Ovary (tissue), 9 donors: Measurements from ENCODE around the gene CAPN8. TPM values are rescaled to one million over a fixed set of nuclear protein-coding genes. Genes with fewer than 3 reads are reported as not detected.

Experiments
- DNase-seq, 5 donors: peaks; one replicate each; pipeline ENCODE4 v3.0.0-alpha.2; 2019 to 2020
- H3K27ac ChIP-seq, 2 donors: fragments of 200-600 bp; one replicate each; pipeline versions ENCODE4 v1.5.1 to v1.8.0; 2019 to 2022
- H3K27me3 ChIP-seq: fragments of 200-600 bp; one replicate; pipeline ENCODE4 v1.8.0; 2022
- H3K36me3 ChIP-seq: fragments of 200-600 bp; sonication (generic); one replicate; pipeline ENCODE4 v1.5.1; 2019
- H3K4me1 ChIP-seq: one replicate; pipeline ENCODE4 v1.8.1; 2013; ENCODE audit warnings: mild to moderate bottlenecking, moderate library complexity; ENCODE audit not compliant: insufficient read depth
- H3K4me3 ChIP-seq: fragments of 200-600 bp; sonication (generic); one replicate; pipeline ENCODE4 v1.5.1; 2017
- H3K9me3 ChIP-seq, 2 donors: fragments of 200-600 bp in 1 of 2; sonication (generic) in 1 of 2; one replicate each; pipeline versions ENCODE4 v1.5.1 to v1.8.1; 2013 to 2019; ENCODE audit warnings: mild to moderate bottlenecking in 1 of 2, moderate library complexity in 1 of 2
- CTCF ChIP-seq, 3 donors: fragments of 450-650 bp in 2 of 3; fragments of 200-600 bp in 1 of 3; IDR thresholded peaks; one replicate each; pipeline versions ENCODE4 v1.5.1 to v1.8.0; 2016 to 2022; ENCODE audit warnings: antibody characterized with exemption in 3 of 3, mild to moderate bottlenecking in 1 of 3
- EP300 ChIP-seq: sonication (generic); formaldehyde crosslinking; IDR thresholded peaks from one replicate; pipeline ENCODE4 v1.6.1; 2017; ENCODE audit warnings: antibody characterized with exemption
- POLR2A ChIP-seq: fragments of 450-650 bp; IDR thresholded peaks from one replicate; pipeline ENCODE4 v1.6.1; 2017; ENCODE audit warnings: antibody characterized with exemption, mild to moderate bottlenecking, moderate library complexity
- WGBS, 3 donors: extraction: QIAGEN DNeasy Blood & Tissue Kit in 1 of 3; methylation state at CpG; one replicate each; pipeline versions ENCODE4 v1.1.5 to v1.1.7; 2013 to 2017; 5-methylcytosine and 5-hydroxymethylcytosine counted together
- intact Hi-C, 4 donors: fragments of 100-400 bp; cut with DNase I; formaldehyde crosslinking; loops; one replicate each; pipeline versions ENCODE4 v1.11.0 to v1.15.1; 2022 to 2023
- polyA plus RNA-seq, 2 donors: library from polyadenylated mRNA; stranded (reverse); fragments of 200-250 nt in 1 of 2; fragments of 350-450 nt in 1 of 2; fragmentation: Illumina TruSeq in 1 of 2; extraction: RNeasy Lipid Tissue Mini Kit (QIAGEN cat#74804) in 1 of 2; gene quantifications; one replicate each; pipeline ENCODE4 v1.2.3, GENCODE V29; 2013 to 2014
- total RNA-seq, 7 donors: library from RNA; depleted of rRNA in 2 of 7; stranded (reverse); fragments of >200 nt in 2 of 7; fragmentation: NEBNext Ultra II Directional in 3 of 7; extraction: Animal tissue kit (Norgen Biotek cat#: 25700) in 3 of 7; gene quantifications; one replicate each; pipeline versions ENCODE4 v1.1.0 to v1.2.4, GENCODE V29; 2016 to 2023
- donor health status: DM: no; HTN: no; CAD: no; lungs with moderate emphysema.
- donor health status: DM: no; HTN: no; CAD: no.
- donor health status: Bipolar disorder and iron deficiency.
- donor health status: DM: yes; HTN: yes; CAD: no.
- donor health status: DM: no; HTN: no; CAD: no.
- donor health status: DM: yes; HTN: yes; CAD: no.

Gene CAPN8
- total and polyA plus RNA-seq, 9 donors: 0.10 to 4.4 (median 0.88) TPM; not detected in 2

GRCh38 chr1:223702735-223703667 is 37.5 kb upstream of the CAPN8 start:
- TF ChIP-seq CTCF (IDR thresholded peaks at IDR 0.05) (no peak), EP300 (no peak)
- no peak for DNase-seq
- Histone ChIP-seq H3K27me3 (no peaks in the 10 kb centered on the region), H3K4me1 (peaks cover 22% of the 10 kb centered on the region), H3K36me3 (no peaks in the 10 kb centered on the region), H3K27ac (no peak overlapping the region), H3K9me3 (no peaks in the 10 kb centered on the region), H3K4me3 (no peak overlapping the region)
- 89 to 96% (median 93%) methylated on average over 4 of the region's 4 CpGs for WGBS, 3 donors
- intact Hi-C loops: no loop called here

- no peaks in the 10 kb centered on the region for H3K36me3 ChIP-seq
- H3K4me1 ChIP-seq: peaks cover 12% of the 10 kb centered on the region
- no peaks in the 10 kb centered on the region for H3K9me3 ChIP-seq
- H3K27me3 ChIP-seq: no peaks in the 10 kb centered on the region
- no peak overlapping the region for H3K4me3 ChIP-seq
- intact Hi-C loops: no loop called here
- TF ChIP-seq CTCF (IDR thresholded peaks at IDR 0.05): no peak
- H3K27ac ChIP-seq: peak overlapping the region; percentile 39 to 56
- WGBS, 3 donors: 12 to 26% (median 14%) methylated on average over 8 of the region's 8 CpGs
- DNase-seq: peak; percentile 59 to 75 (median 67)
These were observed 35.6 kb upstream of the CAPN8 start for GRCh38 chr1:223700942-223701637.

GRCh38 chr1:223700388-223700918 is 35.0 kb upstream of the CAPN8 start:
- TF ChIP-seq CTCF (IDR thresholded peaks at IDR 0.05): no peak
- TF ChIP-seq EP300: no peak
- TF ChIP-seq POLR2A: no peak
- Histone ChIP-seq H3K36me3 (no peaks in the 10 kb centered on the region), H3K4me1 (peaks cover 8% of the 10 kb centered on the region), H3K27me3 (no peaks in the 10 kb centered on the region), H3K27ac (peak overlapping the region; percentile 39 to 56), H3K9me3 (no peaks in the 10 kb centered on the region), H3K4me3 (no peak overlapping the region)
- intact Hi-C loops: no loop called here
- WGBS, 3 donors: 54 to 64% (median 54%) methylated on average over 5 of the region's 5 CpGs
- no peak for DNase-seq

- intact Hi-C loops: loop anchor here in 1 of 4 donors (5.0 kb wide), 1 partner anchor 51 kb away; no protein-coding TSS in a partner anchor
- no peak overlapping the region for H3K27ac ChIP-seq
- H3K27me3 ChIP-seq: no peaks in the 10 kb centered on the region
- H3K4me1 ChIP-seq: peaks cover 4% of the 10 kb centered on the region
- no peak overlapping the region for H3K4me3 ChIP-seq
- no peak for DNase-seq
- 71 to 76% (median 76%) methylated on average over 5 of the region's 5 CpGs for WGBS, 3 donors
- no peaks in the 10 kb centered on the region for H3K36me3 ChIP-seq
- no peaks in the 10 kb centered on the region for H3K9me3 ChIP-seq
- TF ChIP-seq POLR2A (no peak), EP300 (no peak), CTCF (IDR thresholded peaks at IDR 0.05) (no peak)
These were observed 30.4 kb upstream of the CAPN8 start for GRCh38 chr1:223695941-223696340.
